GM11168 (cell line): ENCODE data around the gene RGL4.
"Not testable (repeated sequence)": the region's sequence is repeated elsewhere in the genome, so short reads cannot be mapped to it uniquely, and the experiment has no call there.

Experiments used
- in situ Hi-C: fragments of 300-500 bp; cut with MboI; formaldehyde crosslinking; loops from one replicate; pipeline ENCODE4 v1.12.0; 2022; ENCODE audit warnings: low sequenced_read_pairs; ENCODE audit not compliant: unreplicated experiment

RGL4 gene

DNA sequence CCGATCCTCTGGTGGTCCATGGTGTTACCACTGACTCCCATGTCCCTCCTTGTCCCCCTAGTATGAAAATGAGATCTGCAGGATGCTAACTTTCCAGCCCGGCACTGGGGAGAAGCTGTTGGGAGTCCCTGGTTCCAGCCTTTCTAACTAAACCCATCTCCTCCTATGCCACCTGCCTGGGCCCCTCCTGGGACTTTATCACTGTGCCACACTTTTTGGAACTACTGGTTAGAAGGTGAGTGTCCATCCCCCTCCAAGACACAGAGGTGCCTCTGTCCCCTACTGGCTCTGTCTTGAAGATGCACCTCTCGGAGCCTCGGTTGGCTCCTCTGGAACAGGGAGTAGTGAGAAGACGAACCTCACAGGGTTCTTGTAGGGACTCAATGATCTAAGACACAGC is at the start of gene RGL4:
RGL4 (plus strand) TSS at position 301 of the 400 bp plus-strand sequence. CDS start 1,018 bp downstream, outside the sequence.
- in situ Hi-C loops = no loop called here

DNA sequence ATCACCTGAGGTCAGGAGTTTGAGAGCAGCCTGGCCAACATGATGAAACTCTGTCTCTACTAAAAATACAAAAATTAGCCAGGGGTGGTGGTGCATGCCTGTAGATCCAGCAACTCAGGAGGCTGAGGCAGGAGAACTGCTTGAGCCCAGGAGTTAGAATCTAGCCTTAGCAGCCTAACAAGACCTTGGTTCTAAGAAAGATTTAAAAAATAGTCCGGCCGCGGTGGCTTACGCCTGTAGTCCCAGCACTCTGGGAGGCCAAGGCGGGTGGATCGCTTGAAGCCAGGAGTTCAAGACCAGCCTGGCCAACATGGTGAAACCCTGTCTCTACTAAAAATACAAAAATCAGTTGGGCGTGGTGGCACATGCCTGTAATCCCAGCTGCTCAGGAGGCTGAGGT is 44.3 kb upstream of the RGL4 start:
- in situ Hi-C loops = not testable (repeated sequence)

GRCh38 chr22:23649071-23649501 is 41.7 kb upstream of the RGL4 start:
- in situ Hi-C loops = no loop called here

- in situ Hi-C loops = no loop called here
These were observed 39.1 kb upstream of the RGL4 start for GRCh38 chr22:23651676-23652075.

- in situ Hi-C loops = no loop called here
These were observed 38.5 kb upstream of the RGL4 start for GRCh38 chr22:23652286-23652685.

DNA sequence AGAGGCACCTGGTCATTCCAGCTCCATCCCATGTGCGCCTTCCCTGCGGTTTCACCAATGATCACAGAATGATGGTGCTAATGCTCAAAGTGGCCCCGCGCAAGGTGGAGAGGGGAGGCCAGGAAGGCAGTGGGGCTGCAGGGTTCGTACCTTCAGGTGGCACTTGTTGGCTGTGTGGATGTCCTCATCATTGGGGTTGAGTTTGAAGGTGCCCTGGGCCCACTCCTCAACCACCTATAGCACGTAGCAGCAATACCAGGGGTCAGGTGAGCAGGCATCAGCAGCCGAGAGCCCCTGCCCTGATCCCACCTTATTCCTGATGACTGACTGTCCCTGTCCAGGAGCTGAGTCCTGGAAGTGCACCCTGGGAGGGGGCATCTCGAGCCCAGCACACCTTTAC is 38.1 kb upstream of the RGL4 start:
- in situ Hi-C loops = no loop called here

DNA sequence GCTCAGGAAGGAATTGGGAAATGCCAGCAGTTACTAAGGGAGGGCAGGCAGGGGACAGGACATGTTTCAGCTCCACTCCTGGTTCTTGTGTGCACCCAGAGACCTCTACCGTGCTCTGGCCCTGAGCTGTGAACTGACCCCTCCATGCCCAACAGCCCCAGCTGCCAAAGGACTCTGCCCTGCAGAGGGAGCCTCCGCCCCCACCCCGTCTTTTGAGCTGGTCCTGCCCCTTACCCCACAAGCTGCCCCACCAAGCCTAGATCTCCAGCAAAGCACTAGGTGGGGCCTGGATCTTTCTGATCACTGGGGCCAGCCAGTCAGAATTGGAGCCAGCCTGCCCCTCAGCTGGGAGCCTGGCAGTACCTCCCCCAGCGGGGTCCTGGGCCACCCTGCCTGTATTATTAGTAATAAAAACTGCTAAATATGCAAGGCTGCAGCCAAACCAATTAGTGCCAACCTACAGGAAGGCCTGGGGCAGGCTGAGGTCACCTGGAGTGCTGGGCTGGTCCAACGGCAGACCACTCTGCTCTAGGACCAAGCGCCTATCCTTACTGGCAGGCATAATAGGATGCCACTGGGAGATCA is 34.8 kb upstream of the RGL4 start:
- in situ Hi-C loops = no loop called here

DNA sequence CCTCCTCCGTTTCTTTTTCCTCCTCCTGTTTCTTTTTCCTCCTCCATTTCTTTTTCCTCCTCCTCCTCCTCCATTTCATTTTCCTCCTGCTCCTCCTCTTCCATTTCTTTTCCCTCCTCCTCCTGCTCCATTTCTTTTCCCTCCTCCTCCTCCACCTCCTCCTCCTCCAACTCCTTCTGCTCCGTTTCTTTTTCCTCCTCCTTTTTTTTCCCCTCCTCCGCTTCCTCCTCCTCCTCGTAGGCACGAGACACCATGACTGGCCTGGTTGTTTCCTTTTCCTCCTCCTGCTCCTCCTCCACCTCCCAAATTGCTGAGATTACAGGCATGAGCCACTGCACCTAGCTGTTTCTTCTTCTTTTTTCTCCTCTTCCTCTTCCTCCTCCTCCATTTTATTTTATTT is 33.1 kb upstream of the RGL4 start:
- in situ Hi-C loops = no loop called here

DNA sequence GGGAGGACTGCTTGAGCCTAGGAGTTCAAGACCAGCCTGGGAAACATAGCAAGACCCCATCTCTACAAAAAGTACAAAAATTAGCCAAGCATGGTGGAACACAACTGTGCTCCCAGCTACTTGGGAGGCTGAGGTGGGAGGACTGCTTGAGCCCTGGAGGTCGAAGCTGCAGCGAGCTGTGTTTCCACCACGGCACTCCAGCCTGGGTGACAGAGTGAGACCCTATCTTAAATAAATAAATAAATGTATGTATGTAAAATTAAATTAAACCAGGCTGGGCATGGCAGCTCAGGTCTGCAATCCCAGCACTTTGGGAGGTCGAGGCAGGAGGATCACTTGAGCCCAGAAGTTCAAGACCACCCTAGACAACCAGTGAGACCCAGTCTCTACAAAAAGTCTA is 30.4 kb upstream of the RGL4 start:
- in situ Hi-C loops = not testable (repeated sequence)

- in situ Hi-C loops = loop anchor here (10.0 kb wide), 1 partner anchor 934 kb away; the partner anchor contains the start of gene GGT1
These were observed 20.2 kb upstream of the RGL4 start for GRCh38 chr22:23670378-23671295.

DNA sequence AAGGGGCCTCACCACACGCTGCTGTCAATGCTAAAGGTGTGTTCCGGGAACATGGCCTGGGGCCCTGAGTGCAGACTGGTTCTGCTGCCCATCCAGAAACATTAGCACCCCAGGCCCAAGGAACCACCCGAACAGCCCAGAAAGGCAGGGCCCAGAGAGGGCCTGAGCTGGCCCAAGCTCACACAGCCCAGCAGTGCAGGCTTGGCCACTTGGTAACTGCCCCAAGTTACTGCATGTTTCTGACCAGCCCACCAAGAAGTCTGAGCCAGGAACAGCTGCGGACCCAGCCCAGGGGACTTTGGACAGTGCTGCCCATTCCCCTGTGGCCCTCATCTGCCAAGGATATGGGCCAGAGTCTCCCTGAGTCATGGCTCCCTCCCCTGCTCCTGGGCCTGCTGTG is 19.4 kb upstream of the RGL4 start:
- in situ Hi-C loops = loop anchor here (10.0 kb wide), 1 partner anchor 933 kb away; the partner anchor contains the start of gene GGT1

GRCh38 chr22:23672307-23673049 is 18.3 kb upstream of the RGL4 start:
- in situ Hi-C loops = loop anchor here (10.0 kb wide), 1 partner anchor 932 kb away; the partner anchor contains the start of gene GGT1

DNA sequence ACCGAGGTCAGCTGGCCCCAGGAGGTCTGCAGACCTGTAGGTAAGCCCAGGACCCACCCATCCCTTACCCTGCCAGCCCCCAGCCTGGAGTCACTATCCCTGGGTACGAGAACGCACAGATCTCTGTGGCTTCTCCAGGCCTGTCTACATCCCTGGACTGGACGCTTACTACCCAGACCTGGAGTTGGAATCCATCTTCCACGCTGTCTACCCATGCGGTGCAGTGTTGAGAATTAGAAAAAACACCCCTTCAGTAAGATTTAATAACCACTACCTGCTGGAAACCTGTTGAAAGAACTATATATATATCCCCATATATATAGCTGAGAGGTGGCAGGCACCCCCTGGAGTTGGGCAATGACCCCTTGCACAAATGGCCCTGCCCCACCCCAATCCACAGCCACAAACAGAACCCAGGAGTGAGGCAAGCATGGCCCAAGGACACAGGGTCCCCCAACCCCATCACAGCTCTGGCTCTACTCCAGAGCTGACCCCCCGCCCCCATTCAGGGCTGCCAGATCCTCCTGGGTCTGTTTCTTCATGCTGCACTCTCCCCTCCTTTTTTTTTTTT is 17.7 kb upstream of the RGL4 start:
- in situ Hi-C loops = loop anchor here (10.0 kb wide), 1 partner anchor 932 kb away; the partner anchor contains the start of gene GGT1

DNA sequence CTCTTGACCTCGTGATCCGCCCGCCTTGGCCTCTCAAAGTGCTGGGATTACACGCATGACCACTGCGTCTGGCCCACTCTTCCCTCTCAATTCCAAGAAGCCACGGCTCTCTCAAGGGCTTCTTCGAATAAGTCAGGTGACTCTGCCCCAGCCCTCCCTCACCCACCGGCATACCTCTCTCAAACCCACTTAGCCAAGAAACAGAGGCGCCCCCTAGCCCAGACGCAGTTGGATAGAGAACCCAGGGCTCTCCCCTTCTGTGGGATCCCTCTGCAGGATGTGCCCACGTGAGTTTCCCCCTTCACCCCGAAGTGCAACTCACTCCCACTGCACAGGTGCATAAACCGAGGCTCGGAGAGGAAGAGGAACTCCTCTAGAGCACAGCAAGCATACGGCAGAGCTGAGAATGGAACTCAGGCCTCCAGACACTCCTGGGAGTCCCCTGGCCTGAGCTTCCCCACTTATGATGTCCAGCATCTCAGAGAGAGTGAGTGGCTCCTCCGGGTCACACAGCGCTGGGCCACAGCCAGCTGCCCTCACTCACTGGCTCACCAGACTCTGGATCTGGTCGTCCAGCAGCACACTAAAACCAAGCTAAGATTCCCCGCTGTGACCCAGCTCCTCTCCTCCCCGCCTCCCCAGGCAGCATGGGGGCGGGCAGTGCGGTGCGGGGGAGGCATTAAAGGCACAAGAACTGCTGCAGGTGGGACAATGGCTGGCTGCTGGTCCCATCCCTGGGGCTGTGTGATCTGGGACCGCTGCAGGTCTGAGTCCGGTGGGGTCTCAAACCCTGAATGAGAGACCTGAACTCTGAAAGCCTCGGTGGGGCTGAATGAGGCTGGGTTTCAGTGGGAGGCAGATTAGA is 16.8 kb upstream of the RGL4 start:
- in situ Hi-C loops = loop anchor here (10.0 kb wide), 1 partner anchor 931 kb away; the partner anchor contains the start of gene GGT1

- in situ Hi-C loops = loop anchor here (10.0 kb wide), 1 partner anchor 930 kb away; the partner anchor contains the start of gene GGT1
These were observed 15.8 kb upstream of the RGL4 start for GRCh38 chr22:23674886-23675501.

GRCh38 chr22:23675502-23676415 is 15.1 kb upstream of the RGL4 start:
- in situ Hi-C loops = loop anchor here (10.0 kb wide), 1 partner anchor 929 kb away; the partner anchor contains the start of gene GGT1

DNA sequence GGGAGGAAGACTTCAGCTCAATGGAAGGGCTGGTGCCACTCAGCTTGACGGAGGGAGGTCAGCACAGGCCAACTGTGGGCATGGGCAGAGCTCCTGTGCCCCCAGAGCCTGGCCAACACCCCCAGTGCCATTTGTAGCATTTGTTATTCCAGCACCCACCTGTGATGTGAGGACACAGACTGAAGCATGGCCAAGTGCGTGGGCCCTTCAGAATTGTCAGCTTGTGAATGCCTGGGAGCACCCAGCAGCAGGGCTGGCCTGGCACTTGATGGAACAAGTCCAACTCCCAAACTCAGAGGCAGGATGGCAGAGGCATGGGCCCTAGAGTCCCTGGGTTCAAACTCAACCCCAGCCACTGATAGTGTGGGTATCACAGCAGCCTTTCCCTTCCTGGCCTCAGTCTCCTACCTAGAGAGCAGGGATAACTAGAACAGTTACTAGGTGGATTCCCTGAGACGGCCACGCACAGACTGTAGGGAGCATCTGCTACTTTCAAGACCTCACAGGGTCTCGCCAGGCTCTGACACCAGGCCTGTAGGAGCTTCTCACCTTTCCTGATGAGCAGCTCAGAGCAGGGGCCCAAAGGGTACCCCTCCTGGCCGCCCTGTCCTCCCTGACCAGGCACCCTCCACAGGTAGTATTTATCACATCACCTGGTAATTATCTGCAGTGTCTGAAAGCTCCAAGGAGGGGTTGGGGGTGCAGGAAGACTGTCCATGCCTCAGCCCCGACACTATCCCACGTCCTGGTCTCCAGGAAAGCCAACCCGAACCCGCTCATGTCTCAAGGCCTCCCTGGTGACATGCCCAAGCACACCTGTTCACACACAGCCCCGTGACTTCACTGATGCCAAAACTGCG is 13.7 kb upstream of the RGL4 start:
- in situ Hi-C loops = loop anchor here (10.0 kb wide), 1 partner anchor 928 kb away; the partner anchor contains the start of gene GGT1
